Fibroblast of villous mesenchyme (primary cell): ENCODE results near the gene PRADC1. TPM values are rescaled to one million over a fixed set of nuclear protein-coding genes. Genes with fewer than 3 reads are reported as not detected.

ENCODE experiments used
- DNase-seq: peaks from one replicate; pipeline ENCODE4 v3.0.0-alpha.2; 2010; ENCODE audit warnings: low read depth
- H3K4me3 ChIP-seq: 2 replicates; pipeline ENCODE4 v1.5.1; 2011; ENCODE audit warnings: low read depth, mild to moderate bottlenecking, low read length
- CTCF ChIP-seq: IDR thresholded peaks from 2 replicates; pipeline ENCODE4 v1.5.1; 2012; ENCODE audit warnings: low read depth, mild to moderate bottlenecking, low read length; ENCODE audit not compliant: insufficient read depth
- total RNA-seq: library from RNA; depleted of rRNA; stranded (reverse); fragments of >200 nt; gene quantifications from 2 replicates; pipeline ENCODE4 v1.2.3, GENCODE V29; 2012

Gene PRADC1
- total RNA-seq, 1 donor = 18.1 TPM

GRCh38 chr2:73255007-73255644 is 22.1 kb upstream of the PRADC1 start:
- no peak for DNase-seq
- no peak overlapping the region for H3K4me3 ChIP-seq
- no peak for TF ChIP-seq CTCF

GRCh38 chr2:73254343-73255006 is 21.4 kb upstream of the PRADC1 start:
- no peak for DNase-seq
- no peak overlapping the region for H3K4me3 ChIP-seq
- TF ChIP-seq CTCF = no peak

- no peak for DNase-seq
- no peak overlapping the region for H3K4me3 ChIP-seq
- no peak for TF ChIP-seq CTCF
These were observed 20.9 kb upstream of the PRADC1 start for GRCh38 chr2:73253901-73254300.

GRCh38 chr2:73253400-73253799 is 20.4 kb upstream of the PRADC1 start:
- DNase-seq = no peak
- TF ChIP-seq CTCF = no peak
- no peak overlapping the region for H3K4me3 ChIP-seq

GRCh38 chr2:73252238-73253027 is 19.4 kb upstream of the PRADC1 start:
- H3K4me3 ChIP-seq = no peak overlapping the region
- no peak for TF ChIP-seq CTCF
- no peak for DNase-seq

GRCh38 chr2:73250872-73251846 is 18.1 kb upstream of the PRADC1 start:
- no peak for TF ChIP-seq CTCF
- DNase-seq = no peak
- H3K4me3 ChIP-seq = no peak overlapping the region
